Measurements from ENCODE around the gene MMP10.

DNA sequence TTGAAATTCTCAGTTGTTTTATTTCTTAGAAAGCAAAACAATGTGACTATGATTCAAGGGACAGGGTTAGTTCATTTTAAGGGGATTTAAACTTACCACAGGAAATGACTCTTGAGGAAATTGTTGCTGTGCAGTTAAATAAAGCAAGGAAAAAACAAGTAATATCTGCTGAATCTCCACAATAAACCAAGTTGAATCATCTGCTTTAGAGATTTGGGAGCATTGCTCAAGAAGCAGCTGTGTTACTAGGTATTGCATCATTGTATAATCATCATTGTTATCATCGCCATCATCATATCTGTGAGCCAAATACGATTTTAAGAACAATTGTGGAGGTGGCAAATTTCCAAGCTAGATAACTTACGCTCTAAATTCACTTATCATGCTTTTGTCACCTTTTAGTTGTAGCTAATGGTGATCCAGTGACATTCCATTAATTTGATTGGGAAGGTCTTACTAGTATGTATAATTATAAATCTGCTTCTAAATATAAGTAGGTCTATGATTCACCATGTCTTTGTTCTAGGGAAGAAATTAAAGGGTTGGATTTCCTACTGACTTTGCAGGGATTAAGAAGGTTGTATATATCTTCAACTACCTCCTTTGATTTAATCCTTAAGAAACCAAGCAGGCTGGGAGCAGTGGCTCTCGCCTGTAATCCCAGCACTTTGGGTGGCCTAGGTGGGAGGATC, 19.9 kb downstream of the MMP10 start:
- TF ChIP-seq, protein P1, sequence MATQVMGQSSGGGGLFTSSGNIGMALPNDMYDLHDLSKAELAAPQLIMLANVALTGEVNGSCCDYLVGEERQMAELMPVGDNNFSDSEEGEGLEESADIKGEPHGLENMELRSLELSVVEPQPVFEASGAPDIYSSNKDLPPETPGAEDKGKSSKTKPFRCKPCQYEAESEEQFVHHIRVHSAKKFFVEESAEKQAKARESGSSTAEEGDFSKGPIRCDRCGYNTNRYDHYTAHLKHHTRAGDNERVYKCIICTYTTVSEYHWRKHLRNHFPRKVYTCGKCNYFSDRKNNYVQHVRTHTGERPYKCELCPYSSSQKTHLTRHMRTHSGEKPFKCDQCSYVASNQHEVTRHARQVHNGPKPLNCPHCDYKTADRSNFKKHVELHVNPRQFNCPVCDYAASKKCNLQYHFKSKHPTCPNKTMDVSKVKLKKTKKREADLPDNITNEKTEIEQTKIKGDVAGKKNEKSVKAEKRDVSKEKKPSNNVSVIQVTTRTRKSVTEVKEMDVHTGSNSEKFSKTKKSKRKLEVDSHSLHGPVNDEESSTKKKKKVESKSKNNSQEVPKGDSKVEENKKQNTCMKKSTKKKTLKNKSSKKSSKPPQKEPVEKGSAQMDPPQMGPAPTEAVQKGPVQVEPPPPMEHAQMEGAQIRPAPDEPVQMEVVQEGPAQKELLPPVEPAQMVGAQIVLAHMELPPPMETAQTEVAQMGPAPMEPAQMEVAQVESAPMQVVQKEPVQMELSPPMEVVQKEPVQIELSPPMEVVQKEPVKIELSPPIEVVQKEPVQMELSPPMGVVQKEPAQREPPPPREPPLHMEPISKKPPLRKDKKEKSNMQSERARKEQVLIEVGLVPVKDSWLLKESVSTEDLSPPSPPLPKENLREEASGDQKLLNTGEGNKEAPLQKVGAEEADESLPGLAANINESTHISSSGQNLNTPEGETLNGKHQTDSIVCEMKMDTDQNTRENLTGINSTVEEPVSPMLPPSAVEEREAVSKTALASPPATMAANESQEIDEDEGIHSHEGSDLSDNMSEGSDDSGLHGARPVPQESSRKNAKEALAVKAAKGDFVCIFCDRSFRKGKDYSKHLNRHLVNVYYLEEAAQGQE (IDR thresholded peaks at IDR 0.05; ENCODE audit: insufficient read depth in 1 of 2, low read depth in 2 of 2, low read length in 2 of 2) = no peak
- no peak for TF ChIP-seq TAF1 (IDR thresholded peaks at IDR 0.05; ENCODE audit: borderline replicate concordance, insufficient read depth, low read length)
- TF ChIP-seq SIN3A (IDR thresholded peaks at IDR 0.05; ENCODE audit: borderline replicate concordance, insufficient read depth, low read length) = no peak

All from PFSK-1 (cell line).